SK-N-MC (cell line): ENCODE data around the gene TOMM40L.
A peak's percentile ranks its signal among the peaks of the same experiment; 100 is the strongest.

ENCODE experiments used
- DNase-seq: peaks from one replicate; pipeline ENCODE4 v3.0.0-alpha.2; 2011; ENCODE audit warnings: low read depth, low spot score
- H3K27ac ChIP-seq: fragments of 200-600 bp; sonication (generic); 2 replicates; pipeline ENCODE4 v1.5.1; 2016; ENCODE audit warnings: mixed run types
- H3K36me3 ChIP-seq: fragments of 200-600 bp; sonication (generic); 2 replicates; pipeline ENCODE4 v1.6.1; 2017; ENCODE audit warnings: antibody characterized with exemption, low read length, mixed read lengths; ENCODE audit not compliant: insufficient read depth
- H3K4me3 ChIP-seq: fragments of 200-600 bp; sonication (generic); 2 replicates; pipeline ENCODE4 v1.5.1; 2016
- H3K9ac ChIP-seq: fragments of 200-600 bp; sonication (generic); 2 replicates; pipeline ENCODE4 v1.8.0; 2017; ENCODE audit warnings: mixed run types, mixed read lengths; ENCODE audit not compliant: insufficient read length
- H3K9me3 ChIP-seq: fragments of 200-600 bp; sonication (generic); 2 replicates; pipeline ENCODE4 v1.6.1; 2017; ENCODE audit warnings: low read depth, mild to moderate bottlenecking, antibody characterized with exemption, low read length, moderate library complexity, mixed read lengths
- EZH2 ChIP-seq: fragments of 200-600 bp; sonication (generic); IDR thresholded peaks from one replicate; pipeline ENCODE4 v1.6.1; 2017; ENCODE audit warnings: antibody characterized with exemption
- FOXP2 ChIP-seq: optimal IDR thresholded peaks from 2 replicates; pipeline ENCODE3; 2011; ENCODE audit warnings: mild to moderate bottlenecking, moderate library complexity; ENCODE audit not compliant: insufficient read depth; ENCODE audit errors: extremely low read length, control extremely low read depth
- POLR2AphosphoS5 ChIP-seq: IDR thresholded peaks from 2 replicates; pipeline ENCODE4 v1.6.1; 2012; ENCODE audit warnings: mild to moderate bottlenecking, low read depth, low read length, borderline replicate concordance

Gene TOMM40L

DNA sequence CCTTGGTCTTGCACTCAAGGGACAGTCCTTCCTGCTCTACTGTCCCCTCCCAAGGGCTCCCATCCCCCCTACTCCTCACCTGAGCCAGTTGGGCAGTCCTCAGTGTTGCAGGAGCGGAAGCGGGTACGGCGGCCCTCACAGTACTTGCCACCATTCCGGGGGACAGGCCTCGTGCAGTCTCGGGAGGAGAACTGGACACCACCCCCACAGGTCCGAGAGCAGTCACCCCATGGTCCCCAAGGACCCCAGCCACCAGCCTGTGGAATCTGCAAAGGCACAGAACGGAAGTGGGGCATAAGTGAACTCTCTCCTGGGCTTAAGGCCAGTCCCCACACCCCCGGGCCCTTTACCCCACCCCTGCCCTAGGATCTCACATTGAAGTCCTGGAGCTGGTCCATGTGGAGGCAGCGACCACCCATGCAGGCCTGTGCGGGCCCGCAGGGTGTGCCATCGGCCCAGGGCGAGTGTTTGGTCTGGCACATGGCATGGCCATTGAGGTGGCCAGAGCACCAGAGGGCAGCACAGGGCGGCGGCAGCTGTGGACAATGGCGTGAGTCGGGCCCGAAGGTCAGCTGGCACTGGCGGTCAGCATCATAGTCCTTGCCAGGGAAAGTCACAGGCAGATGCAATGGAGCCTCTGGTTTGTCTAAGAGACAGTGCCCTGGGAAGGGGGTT, 32.2 kb upstream of the TOMM40L start:
- no peaks in the 10 kb centered on the region for H3K9me3 ChIP-seq
- DNase-seq, result no peak
- no peak overlapping the region for H3K9ac ChIP-seq
- TF ChIP-seq POLR2AphosphoS5, result no peak
- no peak for TF ChIP-seq EZH2
- no peak for TF ChIP-seq FOXP2
- H3K4me3 ChIP-seq, result no peak overlapping the region
- no peak overlapping the region for H3K27ac ChIP-seq
- peaks cover 60% of the 10 kb centered on the region for H3K36me3 ChIP-seq

DNA sequence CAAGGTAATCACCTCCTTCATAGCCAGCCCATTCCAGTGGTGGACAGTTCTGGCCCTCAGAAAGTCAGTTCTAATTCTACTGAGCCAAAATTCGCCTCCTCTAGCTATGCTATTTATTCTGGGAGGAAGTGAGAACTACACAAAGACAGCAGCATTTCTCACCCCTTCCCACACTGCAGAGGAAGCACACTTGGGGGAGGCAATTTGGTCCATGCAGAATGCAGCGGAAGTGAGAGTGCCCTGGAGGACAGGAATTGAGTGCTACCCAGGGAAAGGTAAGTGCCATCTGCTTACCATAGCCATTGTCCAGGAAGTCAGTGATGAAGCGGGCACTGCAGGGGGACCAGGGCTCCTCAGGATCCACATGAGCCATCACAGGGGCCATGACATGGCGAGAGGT, 30.7 kb upstream of the TOMM40L start:
- Histone ChIP-seq H3K27ac (no peak overlapping the region), H3K4me3 (no peak overlapping the region), H3K9me3 (no peaks in the 10 kb centered on the region), H3K9ac (no peak overlapping the region), H3K36me3 (peaks cover 60% of the 10 kb centered on the region)
- no peak for DNase-seq
- TF ChIP-seq FOXP2 (no peak), POLR2AphosphoS5 (no peak), EZH2 (no peak)

DNA sequence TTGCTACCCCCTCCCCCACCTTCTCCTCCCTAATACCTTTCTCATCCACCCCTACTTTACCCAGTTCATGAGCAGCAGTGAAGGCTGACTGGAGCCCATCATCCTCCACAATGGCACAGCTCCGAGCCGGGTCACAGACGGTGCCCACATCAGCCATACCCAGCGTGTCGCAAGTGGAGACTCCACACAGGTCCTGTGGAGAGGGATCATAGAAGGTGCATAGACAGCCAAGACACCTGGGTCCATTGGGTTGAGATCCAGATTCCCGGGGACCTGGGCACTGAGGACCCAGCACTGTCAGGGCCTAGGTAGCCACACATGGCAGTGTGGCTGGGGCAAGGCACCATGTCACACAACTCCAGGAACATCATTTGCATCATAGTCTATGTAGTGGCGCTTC, 29.7 kb upstream of the TOMM40L start:
- TF ChIP-seq FOXP2 (no peak), POLR2AphosphoS5 (no peak), EZH2 (no peak)
- no peak for DNase-seq
- peak overlapping the region; percentile 83 for H3K4me3 ChIP-seq
- peaks cover 54% of the 10 kb centered on the region for H3K36me3 ChIP-seq
- H3K9ac ChIP-seq, result peak overlapping the region; percentile 5
- H3K9me3 ChIP-seq, result no peaks in the 10 kb centered on the region
- H3K27ac ChIP-seq, result no peak overlapping the region

DNA sequence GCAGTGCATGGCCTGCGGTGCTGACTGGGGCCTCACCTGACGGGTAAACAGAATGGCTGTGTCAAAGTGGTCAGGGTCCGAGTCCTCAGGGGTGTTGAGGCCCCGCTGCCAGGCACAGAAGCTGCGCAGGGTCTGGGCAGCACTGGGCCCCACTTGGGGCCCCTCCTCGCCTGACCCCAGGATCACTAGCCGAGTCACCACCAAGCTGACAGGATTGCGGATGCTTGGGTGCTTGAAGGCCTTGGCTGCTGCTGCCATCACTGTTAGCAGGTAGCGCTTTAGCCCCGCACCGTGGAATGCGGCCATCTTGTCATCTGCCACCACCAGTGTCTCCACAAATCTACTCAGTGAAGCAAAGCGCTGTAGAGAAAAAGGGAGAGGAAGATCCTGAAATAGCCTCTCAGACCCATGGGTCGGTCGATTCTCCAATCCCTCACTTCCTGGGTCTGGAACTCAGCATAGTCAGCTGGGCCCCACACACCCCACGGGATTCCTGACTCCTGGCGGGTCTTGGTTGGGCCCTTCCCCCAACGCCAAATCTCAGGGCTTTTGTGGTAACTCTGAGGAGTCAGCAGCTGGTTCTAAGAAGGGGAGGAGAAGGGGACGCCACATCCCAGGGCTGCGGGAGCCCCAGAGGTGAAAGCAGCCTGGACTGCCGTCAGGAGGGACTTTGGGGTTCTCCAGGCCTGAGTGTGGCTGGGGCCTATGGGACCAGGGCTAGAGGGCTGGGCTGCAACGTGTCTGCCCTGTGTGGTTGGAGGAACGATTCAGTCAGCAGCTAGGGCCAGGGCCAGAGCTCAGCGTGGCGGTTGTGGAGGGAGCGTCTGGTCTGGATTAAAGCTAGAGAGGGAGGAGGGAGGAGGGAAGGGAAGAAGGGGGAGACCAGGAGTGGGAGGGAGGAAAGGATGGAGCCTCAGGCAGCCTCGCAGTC, 29.1 kb upstream of the TOMM40L start:
- Histone ChIP-seq H3K36me3 (peaks cover 47% of the 10 kb centered on the region), H3K27ac (peak overlapping the region; percentile 34), H3K9ac (peak overlapping the region; percentile 75), H3K9me3 (no peaks in the 10 kb centered on the region), H3K4me3 (peak overlapping the region; percentile 83)
- TF ChIP-seq FOXP2 (no peak), POLR2AphosphoS5 (peak; percentile 18; the same call in 1 of the 2 replicates)
- DNase-seq, result no peak

DNA sequence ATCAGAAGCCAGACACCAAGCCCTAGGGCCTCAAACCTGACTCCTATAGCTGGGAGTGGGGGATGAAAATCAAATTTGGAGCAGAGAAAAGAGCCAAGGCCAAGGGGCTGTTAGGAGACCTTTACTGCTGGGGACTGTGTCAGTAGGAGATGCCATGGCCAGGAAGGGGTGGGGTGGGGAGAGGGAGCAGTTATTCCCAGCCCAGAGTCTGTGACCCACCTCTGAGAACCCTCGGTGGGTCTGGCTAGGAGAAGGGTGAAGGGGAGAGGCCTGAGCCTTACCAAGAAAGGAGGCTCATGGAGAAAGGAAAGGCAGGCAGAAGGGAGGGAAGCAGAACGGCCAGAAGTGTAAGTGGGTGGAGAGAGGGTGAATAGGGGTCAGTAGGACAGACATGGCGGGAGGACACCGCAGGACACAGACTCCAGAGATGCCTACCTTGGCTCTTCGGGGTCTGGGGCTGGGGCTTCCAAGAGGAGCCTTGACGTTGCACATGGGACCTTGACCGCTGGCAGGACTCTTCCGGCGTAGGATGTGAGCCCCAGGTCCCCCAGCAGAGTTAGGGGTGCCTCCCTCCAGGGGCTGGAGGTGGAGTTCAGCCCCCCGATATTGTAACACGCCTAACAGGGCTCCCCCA, 28.2 kb upstream of the TOMM40L start:
- H3K4me3 ChIP-seq, result peak overlapping the region; percentile 83
- no peaks in the 10 kb centered on the region for H3K9me3 ChIP-seq
- TF ChIP-seq POLR2AphosphoS5 (no peak), FOXP2 (no peak), EZH2 (no peak)
- H3K27ac ChIP-seq, result no peak overlapping the region; the same call in 1 of the 2 replicates
- H3K9ac ChIP-seq, result peak overlapping the region; percentile 75
- H3K36me3 ChIP-seq, result peaks cover 38% of the 10 kb centered on the region
- no peak for DNase-seq

DNA sequence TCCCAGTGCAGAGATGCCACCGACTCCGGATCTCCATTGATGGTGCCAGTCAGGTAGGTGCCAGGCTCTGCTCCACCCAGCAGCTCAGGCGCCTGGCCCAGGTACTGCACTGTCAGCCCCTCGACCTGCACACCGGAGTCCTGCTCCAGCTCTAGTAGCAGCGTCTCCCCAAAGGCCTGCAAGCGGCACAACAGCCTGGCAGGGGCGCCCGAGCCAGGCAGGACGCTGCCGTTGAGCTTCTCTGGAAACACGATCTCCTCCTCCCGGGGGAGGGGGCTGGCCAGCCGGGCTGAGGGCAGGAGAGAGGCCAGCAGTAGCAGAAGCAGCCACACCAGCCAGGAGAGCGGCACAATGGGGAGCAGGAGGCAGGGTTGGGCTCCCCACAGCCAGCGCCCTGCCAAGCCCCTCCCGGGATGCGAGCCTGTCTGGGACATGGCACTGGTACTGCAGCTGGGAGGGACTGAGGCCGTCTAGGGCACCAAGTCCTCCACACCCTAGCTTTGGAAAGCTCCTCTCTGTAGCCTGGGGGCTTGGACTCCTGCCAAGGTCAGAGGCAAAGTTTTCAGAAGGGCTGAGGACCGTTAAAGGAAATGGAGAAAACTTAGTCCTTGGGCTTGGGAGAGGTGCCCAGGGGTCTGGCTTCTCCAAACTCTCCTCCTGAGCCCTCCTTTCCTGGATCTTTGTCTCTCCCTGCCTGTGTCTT, 27.5 kb upstream of the TOMM40L start:
- H3K9ac ChIP-seq, result peak overlapping the region; percentile 75
- TF ChIP-seq EZH2 (no peak), POLR2AphosphoS5 (no peak), FOXP2 (no peak)
- H3K36me3 ChIP-seq, result peaks cover 34% of the 10 kb centered on the region
- H3K4me3 ChIP-seq, result peak overlapping the region; percentile 83
- no peak for DNase-seq
- peak overlapping the region; percentile 63; the same call in 1 of the 2 replicates for H3K27ac ChIP-seq
- H3K9me3 ChIP-seq, result no peaks in the 10 kb centered on the region

DNA sequence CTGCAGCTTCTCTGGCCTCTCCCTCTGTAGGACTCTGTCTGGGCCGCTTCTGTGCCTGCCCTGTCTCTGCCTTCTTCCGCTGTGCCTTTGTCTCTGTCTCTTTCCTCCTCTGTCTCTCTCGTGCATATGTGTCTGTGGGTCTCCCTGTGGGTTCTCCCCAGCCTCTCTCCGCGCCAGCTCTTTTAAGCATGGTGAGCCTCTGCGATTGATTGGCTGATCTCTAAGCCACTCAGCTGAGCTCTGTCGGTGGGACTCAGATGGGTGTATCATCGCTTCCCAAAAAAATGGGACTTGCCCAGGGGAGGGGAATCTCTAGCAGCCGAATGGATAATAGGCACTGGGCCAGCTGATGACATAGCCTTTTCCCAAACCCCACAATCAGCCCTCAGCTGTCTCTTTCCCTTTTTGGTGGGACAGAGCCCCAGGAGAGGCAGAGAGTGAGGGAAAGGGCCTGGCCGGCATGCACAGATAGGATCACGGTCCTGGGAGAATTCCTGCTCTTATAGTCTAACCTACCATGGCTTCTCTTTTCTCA, 26.9 kb upstream of the TOMM40L start, which contains the start of gene ADAMTS4:
TSS of gene ADAMTS4 (minus strand) at position 158 of the 535 bp plus-strand sequence. CDS start 427 bp downstream, outside the sequence.
- peak within 1 kb of the TSS; percentile 83 for H3K4me3 ChIP-seq
- TF ChIP-seq FOXP2 (no peak), POLR2AphosphoS5 (peak; percentile 100)
- peak; percentile 96 for DNase-seq
- no peaks in the 10 kb centered on the region for H3K9me3 ChIP-seq
- H3K36me3 ChIP-seq, result peaks cover 34% of the 10 kb centered on the region
- H3K9ac ChIP-seq, result peak within 1 kb of the TSS; percentile 79
- peak within 1 kb of the TSS; percentile 99 for H3K27ac ChIP-seq
